SK-N-SH (cell line): ENCODE data around the gene COQ9. TPM values are rescaled to one million over a fixed set of nuclear protein-coding genes. Genes with fewer than 3 reads are reported as not detected.

Experiments used
- CTCF ChIA-PET: fragments of 300-600, 350-600 bp; formaldehyde crosslinking; extraction: SDS; loops from one replicate; lab custom pipeline; 2021; lab: Yijun Ruan, JAX
- POLR2A ChIA-PET: fragments of 350-600 bp; sonication (Branson Sonifier 250); formaldehyde crosslinking; extraction: SDS; loops from one replicate; lab custom pipeline; 2020; ENCODE audit warnings: antibody characterized with exemption, inconsistent platforms; lab: Yijun Ruan, JAX
- DNase-seq: peaks from one replicate; pipeline ENCODE4 v3.0.0; 2012
- H2AFZ ChIP-seq: fragments of 200-600 bp; sonication (generic); 2 replicates; pipeline ENCODE4 v1.8.1; 2016; ENCODE audit warnings: antibody characterized with exemption, mild to moderate bottlenecking, low read depth
- H3F3A ChIP-seq: fragments of 200-600 bp; sonication (generic); replicated peaks from 2 replicates; pipeline ENCODE3; 2016; ENCODE audit warnings: antibody characterized with exemption, mild to moderate bottlenecking; ENCODE audit not compliant: insufficient read depth
- H3K27ac ChIP-seq, 2 experiments: fragments of 200-500 bp in 1 of 2; fragments of 200-600 bp in 1 of 2; sonication (Bioruptor generic) in 1 of 2; sonication (generic), shearing (Covaris generic) in 1 of 2; 2 replicates each; pipeline versions ENCODE4 v1.5.1 to v1.6.1; 2014 to 2016; ENCODE audit warnings: low read depth in 2 of 2, inconsistent platforms in 1 of 2, low read length in 1 of 2, mild to moderate bottlenecking in 1 of 2, mixed read lengths in 1 of 2
- H3K27me3 ChIP-seq: fragments of 200-600 bp; sonication (generic), shearing (Covaris generic); 2 replicates; pipeline ENCODE4 v1.6.1; 2016; ENCODE audit warnings: mixed run types; ENCODE audit not compliant: insufficient read depth
- H3K36me3 ChIP-seq, 2 experiments: fragments of 200-500 bp in 1 of 2; fragments of 200-600 bp in 1 of 2; sonication (Bioruptor generic) in 1 of 2; sonication (generic) in 1 of 2; replicated peaks in 1 of 2; 2 replicates each; pipeline versions ENCODE3 to v1.5.1; 2014 to 2016; ENCODE audit warnings: low read length in 1 of 2, mild to moderate bottlenecking in 1 of 2; ENCODE audit not compliant: insufficient read depth in 2 of 2, control insufficient read depth in 1 of 2
- H3K4me1 ChIP-seq, 2 experiments: fragments of 200-500 bp in 1 of 2; fragments of 200-600 bp in 1 of 2; sonication (Bioruptor generic) in 1 of 2; sonication (generic), shearing (Covaris generic) in 1 of 2; 2 replicates each; pipeline versions ENCODE4 v1.5.1 to v1.6.1; 2014 to 2016; ENCODE audit warnings: low read depth in 1 of 2, low read length in 1 of 2, mixed run types in 1 of 2; ENCODE audit not compliant: insufficient read depth in 2 of 2, control insufficient read depth in 1 of 2
- H3K4me2 ChIP-seq: fragments of 200-600 bp; sonication (generic), shearing (Covaris generic); 2 replicates; pipeline ENCODE4 v1.6.1; 2017; ENCODE audit warnings: mixed run types
- H3K4me3 ChIP-seq, 2 experiments: fragments of 200-500 bp in 1 of 2; fragments of 200-600 bp in 1 of 2; sonication (Bioruptor generic) in 1 of 2; sonication (generic), shearing (Covaris generic) in 1 of 2; 2 replicates each; pipeline versions ENCODE4 v1.5.1 to v1.8.1; 2014 to 2016; ENCODE audit warnings: low read depth in 2 of 2, inconsistent platforms in 1 of 2, low read length in 1 of 2, mild to moderate bottlenecking in 1 of 2, mixed read lengths in 1 of 2, moderate library complexity in 1 of 2
- H3K79me2 ChIP-seq: fragments of 200-600 bp; sonication (generic); 2 replicates; pipeline ENCODE4 v1.8.1; 2017; ENCODE audit warnings: mild to moderate bottlenecking; ENCODE audit not compliant: insufficient read depth
- H3K9ac ChIP-seq: fragments of 200-600 bp; sonication (generic); 2 replicates; pipeline ENCODE4 v1.6.1; 2017; ENCODE audit warnings: mixed run types
- H3K9me2 ChIP-seq: fragments of 200-600 bp; sonication (generic); 2 replicates; pipeline ENCODE4 v1.6.1; 2017; ENCODE audit warnings: mixed run types
- H3K9me3 ChIP-seq: fragments of 200-600 bp; sonication (generic); 2 replicates; pipeline ENCODE4 v1.6.1; 2017; ENCODE audit warnings: mixed run types, mild to moderate bottlenecking, moderate library complexity
- H4K20me1 ChIP-seq: fragments of 200-600 bp; sonication (generic); 2 replicates; pipeline ENCODE4 v1.6.1; 2017; ENCODE audit warnings: mild to moderate bottlenecking, mixed run types; ENCODE audit not compliant: insufficient read depth
- CHD2 ChIP-seq: fragments of 150-350 bp; IDR thresholded peaks from 2 replicates; pipeline ENCODE4 v1.6.1; 2018; ENCODE audit warnings: low read length; ENCODE audit not compliant: partially characterized antibody
- ELF1 ChIP-seq: IDR thresholded peaks from 2 replicates; pipeline ENCODE4 v1.4.0; 2012
- EP300 ChIP-seq, 2 experiments: IDR thresholded peaks; 2 replicates each; pipeline versions ENCODE4 v1.4.0 to v1.6.1; 2012; ENCODE audit warnings: borderline replicate concordance in 1 of 2, low read depth in 1 of 2, low read length in 1 of 2
- EZH2phosphoT487 ChIP-seq: fragments of 200-600 bp; sonication (generic); IDR thresholded peaks from 2 replicates; pipeline ENCODE4 v1.6.1; 2017; ENCODE audit warnings: low read depth, mixed run types, mild to moderate bottlenecking, antibody characterized with exemption, moderate library complexity, borderline replicate concordance
- FOSL2 ChIP-seq: IDR thresholded peaks from 2 replicates; pipeline ENCODE4 v1.4.0; 2012; ENCODE audit warnings: low read depth, mild to moderate bottlenecking, moderate library complexity, borderline replicate concordance
- FOXJ3 ChIP-seq: sonication (generic); formaldehyde crosslinking; IDR thresholded peaks from 2 replicates; pipeline ENCODE4 v1.5.1; 2020; ENCODE audit warnings: mild to moderate bottlenecking, missing genetic modification reagents
- FOXM1 ChIP-seq: IDR thresholded peaks from 2 replicates; pipeline ENCODE4 v1.4.0; 2012; ENCODE audit warnings: low read depth, mild to moderate bottlenecking
- GATA2 ChIP-seq: sonication (generic); formaldehyde crosslinking; IDR thresholded peaks from 2 replicates; pipeline ENCODE4 v1.5.0; 2020; ENCODE audit warnings: mild to moderate bottlenecking, missing genetic modification reagents
- IRF3 ChIP-seq: fragments of 150-350 bp; IDR thresholded peaks from 2 replicates; pipeline ENCODE4 v1.6.1; 2016; ENCODE audit warnings: mild to moderate bottlenecking, low read depth, low read length
- JUND ChIP-seq: IDR thresholded peaks from 2 replicates; pipeline ENCODE4 v1.4.0; 2012
- MAX ChIP-seq: IDR thresholded peaks from 2 replicates; pipeline ENCODE4 v1.4.0; 2012; ENCODE audit warnings: low read depth
- MXI1 ChIP-seq: IDR thresholded peaks from 2 replicates; pipeline ENCODE4 v1.6.1; 2012; ENCODE audit warnings: mild to moderate bottlenecking, low read depth, low read length, improper control_type of control experiment
- NRF1 ChIP-seq: IDR thresholded peaks from 2 replicates; pipeline ENCODE4 v1.6.1; 2012; ENCODE audit warnings: low read depth, mild to moderate bottlenecking, low read length
- PBX3 ChIP-seq: IDR thresholded peaks from 2 replicates; pipeline ENCODE4; 2012
- POLR2AphosphoS5 ChIP-seq: IDR thresholded peaks from 2 replicates; pipeline ENCODE4 v1.6.1; 2012; ENCODE audit warnings: low read depth, low read length
- REST ChIP-seq: IDR thresholded peaks from 2 replicates; pipeline ENCODE4 v1.6.1; 2012; ENCODE audit warnings: mild to moderate bottlenecking, low read depth, low read length, moderate library complexity
- RFX5 ChIP-seq: IDR thresholded peaks from 2 replicates; pipeline ENCODE4 v1.6.1; 2012; ENCODE audit warnings: mild to moderate bottlenecking, improper control_type of control experiment, low read length
- RXRA ChIP-seq: IDR thresholded peaks from 2 replicates; pipeline ENCODE4 v1.4.0; 2012; ENCODE audit warnings: low read depth, mild to moderate bottlenecking, borderline replicate concordance
- SIN3A ChIP-seq: IDR thresholded peaks from 2 replicates; pipeline ENCODE4 v1.6.1; 2012; ENCODE audit warnings: low read depth, mild to moderate bottlenecking, low read length, moderate library complexity, borderline replicate concordance
- TAF1 ChIP-seq: IDR thresholded peaks from 2 replicates; pipeline ENCODE4 v1.6.1; 2012; ENCODE audit warnings: low read depth, mild to moderate bottlenecking, low read length, moderate library complexity, borderline replicate concordance
- TEAD4 ChIP-seq: IDR thresholded peaks from 2 replicates; pipeline ENCODE4 v1.4.0; 2012; ENCODE audit warnings: mild to moderate bottlenecking, borderline replicate concordance; ENCODE audit not compliant: insufficient read depth
- USF1 ChIP-seq: IDR thresholded peaks from 2 replicates; pipeline ENCODE4 v1.4.0; 2012; ENCODE audit warnings: low read depth, borderline replicate concordance
- ZBTB33 ChIP-seq: IDR thresholded peaks from 2 replicates; pipeline ENCODE4 v1.4.0; 2012; ENCODE audit warnings: low read depth, borderline replicate concordance
- WGBS: methylation state at CpG from one replicate; pipeline ENCODE4 v1.1.6; 2017; ENCODE audit warnings: low lambda C conversion rate; 5-methylcytosine and 5-hydroxymethylcytosine counted together
- polyA plus RNA-seq, 3 experiments: library from polyadenylated mRNA; depleted of rRNA; stranded (reverse); fragments of >200 nt; gene quantifications; 2 replicates each; pipeline ENCODE4 v1.2.3, GENCODE V29; 2012

The COQ9 gene
- polyA plus RNA-seq, 1 of the 3 experiments (the other 2 are of a cell fraction): 81.2 TPM

- ChIA-PET POLR2A (interaction anchor here (0.8 to 10.0 kb wide), 5 partner anchors 17 to 102 kb away, joined by 3 to 152 read pairs (median 7); partner anchors contain the start of gene POLR2C), CTCF (interaction anchor here (0.6 to 21.0 kb wide), 6 partner anchors 9 to 179 kb away, joined by 3 to 354 read pairs (median 5); partner anchors contain the start of gene POLR2C)
- DNase-seq: peak; percentile 85
- Histone ChIP-seq H3K36me3 (peaks cover 0 to 6% of the 10 kb centered on the region in 2 experiments), H2AFZ (peak overlapping the region; percentile 63; the same call in 1 of the 2 replicates), H4K20me1 (0 out of 2 replicates have a peak, but pooled peaks cover 6% of the 10 kb centered on the region), H3K9me2 (no peaks in the 10 kb centered on the region), H3K4me1 (peaks cover 14 to 87% of the 10 kb centered on the region in 2 experiments; a peak in 3 of 4 replicates), H3K79me2 (peaks cover 7% of the 10 kb centered on the region; the same call in 1 of the 2 replicates), H3K9me3 (no peaks in the 10 kb centered on the region), H3K27me3 (no peaks in the 10 kb centered on the region), H3K27ac (peak overlapping the region; percentile 27 to 90; a peak in 3 of 4 replicates), H3K4me3 (peak overlapping the region; percentile 48 to 58), H3K9ac (no peak overlapping the region), H3K4me2 (peak overlapping the region; percentile 86), H3F3A (peaks cover 5% of the 10 kb centered on the region)
- WGBS: 23% methylated on average over 21 of the region's 36 CpGs
- 0 out of 2 replicates have a peak, but pooled peaks have one; percentile 43 for TF ChIP-seq FOXJ3 (CRISPR knock-in tag)
- no peak for TF ChIP-seq IRF3
- no peak for TF ChIP-seq NRF1
- TF ChIP-seq MXI1: no peak; the same call in 1 of the 2 replicates
- TF ChIP-seq ZBTB33: no peak
- TF ChIP-seq EZH2phosphoT487: no peak
- TF ChIP-seq SIN3A: no peak
- TF ChIP-seq GATA2 (CRISPR knock-in tag): no peak
- TF ChIP-seq USF1: no peak
- peak; percentile 18; the same call in 1 of the 2 replicates for TF ChIP-seq PBX3
- no peak for TF ChIP-seq ELF1
- no peak for TF ChIP-seq TAF1
- TF ChIP-seq POLR2AphosphoS5: no peak
- TF ChIP-seq MAX: peak; percentile 54; the same call in 1 of the 2 replicates
- TF ChIP-seq CHD2: peak; percentile 49
- no peak for TF ChIP-seq RFX5
- no peak for TF ChIP-seq FOXM1
- no peak for TF ChIP-seq JUND
- no peak; a peak in 1 of 4 replicates for TF ChIP-seq EP300 (IDR thresholded peaks at IDR 0.05; ENCODE audit: borderline replicate concordance in 1 of 2, low read depth in 1 of 2, low read length in 1 of 2)
- no peak for TF ChIP-seq FOSL2
- TF ChIP-seq TEAD4: no peak
- no peak for TF ChIP-seq RXRA
- TF ChIP-seq REST: no peak
These were observed 32.1 kb downstream of the COQ9 start for GRCh38 chr16:57479205-57479975.
